IgD-negative memory B cell (primary cell): Measurements from ENCODE around the gene ANKRD35. TPM values are rescaled to one million over a fixed set of nuclear protein-coding genes. Genes with fewer than 3 reads are reported as not detected.

Source experiments
- H3K27ac Mint-ChIP-seq, 3 donors: one replicate each; pipeline ENCODE4 v1.8.0; 2020 to 2022; ENCODE audit warnings: mild to moderate bottlenecking in 3 of 3, mixed read lengths in 3 of 3, moderate library complexity in 1 of 3
- H3K27me3 Mint-ChIP-seq: one replicate; pipeline ENCODE4 v1.8.0; 2021; ENCODE audit warnings: mixed read lengths
- H3K36me3 Mint-ChIP-seq: one replicate; pipeline ENCODE4 v1.8.0; 2020; ENCODE audit warnings: mild to moderate bottlenecking, mixed read lengths
- H3K4me1 Mint-ChIP-seq, 3 donors: one replicate each; pipeline ENCODE4 v1.8.0; 2020 to 2022; ENCODE audit warnings: mixed read lengths in 3 of 3, mild to moderate bottlenecking in 1 of 3
- H3K4me3 Mint-ChIP-seq, 4 donors: one replicate each; pipeline ENCODE4 v1.8.0; 2020 to 2022; ENCODE audit warnings: mild to moderate bottlenecking in 4 of 4, mixed read lengths in 4 of 4, moderate library complexity in 3 of 4
- H3K9me3 Mint-ChIP-seq, 3 donors: one replicate each; pipeline ENCODE4 v1.8.0; 2020 to 2021; ENCODE audit warnings: mixed read lengths in 3 of 3, mild to moderate bottlenecking in 1 of 3
- polyA plus RNA-seq: library from polyadenylated mRNA; unstranded; fragments of 300-500 nt; fragmentation: Illumina TruSeq; gene quantifications from one replicate; pipeline ENCODE4 v1.2.3, GENCODE V29; 2021

Gene ANKRD35
- polyA plus RNA-seq, 1 donor from 2014 or later = not detected

DNA sequence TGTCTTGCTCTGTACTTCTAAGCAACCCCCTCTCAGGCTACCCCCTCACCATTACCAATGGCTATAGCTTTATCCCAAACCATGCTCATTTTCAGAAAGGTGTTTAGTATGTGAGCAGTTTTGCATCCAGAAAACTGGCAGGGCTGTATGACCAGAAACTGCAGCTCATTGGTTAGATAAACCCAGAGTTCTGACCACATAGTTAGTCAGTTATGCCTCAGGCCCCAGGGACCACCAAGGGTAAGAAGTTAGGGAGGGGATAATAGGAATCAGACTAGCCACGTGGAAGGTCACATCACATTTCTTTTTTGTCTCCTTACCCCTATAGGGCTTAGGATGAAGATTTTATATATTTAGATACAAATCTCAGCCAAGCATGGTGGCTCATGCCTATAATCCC is 23.0 kb upstream of the ANKRD35 start:
- H3K9me3 Mint-ChIP-seq = no peaks in the 10 kb centered on the region
- H3K4me1 Mint-ChIP-seq = peaks cover 8 to 11% (median 9%) of the 10 kb centered on the region in 3 donors
- H3K27ac Mint-ChIP-seq = no peak overlapping the region
- H3K36me3 Mint-ChIP-seq = peaks cover 3% of the 10 kb centered on the region
- no peak overlapping the region for H3K4me3 Mint-ChIP-seq
- no peaks in the 10 kb centered on the region for H3K27me3 Mint-ChIP-seq

DNA sequence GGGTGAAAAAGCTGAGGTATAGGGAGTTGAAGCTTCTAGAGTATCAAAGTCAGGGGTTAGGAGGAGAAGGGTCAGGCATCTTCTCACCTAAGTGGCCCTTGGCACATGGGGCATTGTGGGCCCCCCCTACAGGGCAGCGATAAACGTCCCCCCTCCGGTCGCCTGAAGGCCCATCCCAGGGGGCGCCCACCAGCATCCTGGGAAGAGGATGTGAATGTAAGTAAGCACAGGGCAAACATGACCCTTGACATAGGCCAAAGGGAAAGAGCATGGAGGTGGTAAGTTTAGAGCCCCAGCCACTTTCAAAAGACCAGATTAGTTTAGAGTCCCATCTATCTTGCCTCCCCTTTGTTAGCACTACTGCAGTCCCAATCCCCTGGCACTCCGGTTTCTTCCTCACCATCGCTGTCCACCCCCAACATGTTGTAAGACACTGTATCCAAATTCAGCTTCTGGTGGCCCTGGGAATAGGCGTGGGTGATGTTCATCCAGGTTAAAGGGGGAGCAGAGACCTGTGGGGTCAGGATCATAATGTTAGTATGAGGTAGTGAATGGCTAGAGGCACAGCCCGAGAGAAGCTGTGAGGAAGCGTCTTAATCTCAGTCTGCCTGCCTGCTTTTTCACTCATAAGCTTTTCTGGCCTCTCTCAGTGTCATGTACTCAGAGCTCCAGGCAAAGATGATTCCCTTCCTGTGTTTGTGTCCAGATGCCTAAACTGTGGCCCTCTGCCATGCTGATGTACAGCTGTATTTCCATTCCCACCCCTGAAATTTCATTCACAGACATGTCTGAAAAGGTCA is 21.5 kb upstream of the ANKRD35 start:
- no peaks in the 10 kb centered on the region for H3K9me3 Mint-ChIP-seq
- no peak overlapping the region for H3K4me3 Mint-ChIP-seq
- no peak overlapping the region for H3K27ac Mint-ChIP-seq
- peaks cover 3 to 7% (median 5%) of the 10 kb centered on the region in 3 donors for H3K4me1 Mint-ChIP-seq
- no peaks in the 10 kb centered on the region for H3K27me3 Mint-ChIP-seq
- H3K36me3 Mint-ChIP-seq = peaks cover 4% of the 10 kb centered on the region

DNA sequence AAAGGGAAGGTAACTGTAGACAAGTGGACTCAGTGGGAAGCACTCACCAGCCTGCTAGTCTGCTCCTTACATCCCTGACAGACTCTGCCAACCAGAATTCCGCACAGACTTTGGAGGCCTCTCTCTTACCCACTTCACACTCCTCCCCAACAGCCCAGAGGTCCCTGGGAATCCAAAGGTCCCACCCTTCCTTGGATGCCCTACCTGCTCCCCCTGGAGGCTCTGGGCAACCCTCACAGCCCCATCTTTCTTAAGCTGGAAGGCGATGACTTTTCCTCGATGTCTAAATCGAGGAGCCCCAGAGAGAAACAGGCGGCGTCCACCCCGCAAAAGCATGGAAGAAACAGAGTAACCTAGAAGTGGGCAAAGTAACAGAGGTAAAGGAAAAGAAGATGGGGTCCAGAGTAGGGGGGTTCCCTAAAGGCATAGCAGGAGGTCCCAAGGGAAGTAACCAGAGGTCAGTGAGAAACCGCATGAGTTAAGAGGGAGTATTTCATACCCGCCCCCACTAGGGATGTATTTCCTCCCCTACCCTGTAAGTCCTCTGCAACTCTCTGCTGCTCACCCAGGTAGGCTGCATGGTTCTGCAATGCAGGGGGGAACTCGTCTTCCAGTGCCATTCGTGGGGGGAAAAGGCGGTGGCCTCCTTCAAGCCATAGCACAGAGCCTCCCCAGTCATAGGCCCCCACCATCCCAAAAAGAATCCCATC is 15.8 kb upstream of the ANKRD35 start:
- H3K27me3 Mint-ChIP-seq = no peaks in the 10 kb centered on the region
- H3K9me3 Mint-ChIP-seq = no peaks in the 10 kb centered on the region
- H3K4me1 Mint-ChIP-seq = no peaks in the 10 kb centered on the region
- H3K27ac Mint-ChIP-seq = no peak overlapping the region
- H3K36me3 Mint-ChIP-seq = peaks cover 7% of the 10 kb centered on the region
- no peak overlapping the region for H3K4me3 Mint-ChIP-seq

DNA sequence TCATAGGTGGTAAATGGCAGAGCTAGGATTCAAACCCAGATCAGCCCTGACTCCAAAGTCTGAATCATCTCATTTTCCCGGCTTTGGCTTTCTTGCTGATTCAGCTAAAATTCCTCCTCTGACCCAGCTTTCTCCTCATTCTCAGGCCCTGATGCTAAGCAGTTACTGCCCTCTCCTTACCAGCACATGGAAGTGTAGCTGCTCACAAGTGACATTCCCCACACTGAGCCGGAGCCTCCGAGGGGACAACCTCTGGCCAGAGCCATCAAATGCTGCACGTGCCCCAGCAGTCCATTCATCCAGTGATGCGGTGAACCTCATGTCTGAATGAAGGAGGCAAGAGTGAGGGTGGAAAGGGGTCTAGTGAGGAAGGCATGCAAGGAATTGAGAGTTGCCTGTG is 13.1 kb upstream of the ANKRD35 start:
- Mint-ChIP-seq H3K27ac (no peak overlapping the region), H3K27me3 (no peaks in the 10 kb centered on the region), H3K9me3 (no peaks in the 10 kb centered on the region), H3K36me3 (peaks cover 7% of the 10 kb centered on the region), H3K4me1 (no peaks in the 10 kb centered on the region), H3K4me3 (no peak overlapping the region)

DNA sequence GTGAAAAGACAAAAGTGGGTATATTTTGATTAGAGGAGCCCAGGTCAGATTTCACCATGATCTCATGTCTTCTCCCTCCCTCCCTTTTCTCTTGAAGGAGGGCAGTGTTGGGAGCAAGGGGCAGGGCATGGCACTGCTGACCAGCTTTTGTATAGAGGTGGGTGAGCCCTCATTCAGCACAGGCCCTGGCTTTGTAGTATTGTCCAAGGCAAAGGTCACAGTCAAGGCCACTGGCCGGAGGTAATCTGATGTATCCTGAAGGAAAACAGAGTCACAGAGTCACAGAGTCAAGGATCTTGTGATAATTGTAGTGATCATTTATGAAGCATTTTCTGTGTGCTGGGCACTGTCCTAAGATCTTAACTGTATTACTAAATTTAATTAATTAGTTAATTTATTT is 12.3 kb upstream of the ANKRD35 start:
- H3K4me1 Mint-ChIP-seq = no peaks in the 10 kb centered on the region
- H3K9me3 Mint-ChIP-seq = no peaks in the 10 kb centered on the region
- no peak overlapping the region for H3K4me3 Mint-ChIP-seq
- no peak overlapping the region for H3K27ac Mint-ChIP-seq
- no peaks in the 10 kb centered on the region for H3K27me3 Mint-ChIP-seq
- peaks cover 7% of the 10 kb centered on the region for H3K36me3 Mint-ChIP-seq

DNA sequence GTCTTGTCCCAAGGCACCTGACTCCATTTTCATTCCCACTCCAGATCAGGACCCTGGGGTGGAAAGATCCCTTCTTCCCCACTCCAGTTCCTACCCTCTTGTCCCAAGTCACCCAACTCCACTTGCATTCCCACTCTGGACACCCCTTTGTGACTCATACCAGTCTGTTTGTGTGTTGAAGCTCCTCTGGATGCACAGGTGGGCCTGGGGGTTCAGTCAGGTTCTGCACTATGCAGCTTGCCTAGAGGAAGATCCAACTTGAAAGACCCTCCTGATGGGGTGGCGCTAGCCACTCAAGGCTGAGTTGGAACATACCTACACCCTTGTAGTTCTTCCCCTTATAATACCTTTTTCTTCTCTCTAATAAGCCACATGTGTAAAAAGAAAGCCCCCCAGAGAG is 9.8 kb upstream of the ANKRD35 start:
- no peak overlapping the region for H3K4me3 Mint-ChIP-seq
- no peaks in the 10 kb centered on the region for H3K27me3 Mint-ChIP-seq
- H3K4me1 Mint-ChIP-seq = no peaks in the 10 kb centered on the region
- H3K36me3 Mint-ChIP-seq = peaks cover 4% of the 10 kb centered on the region
- H3K27ac Mint-ChIP-seq = no peak overlapping the region
- no peaks in the 10 kb centered on the region for H3K9me3 Mint-ChIP-seq

DNA sequence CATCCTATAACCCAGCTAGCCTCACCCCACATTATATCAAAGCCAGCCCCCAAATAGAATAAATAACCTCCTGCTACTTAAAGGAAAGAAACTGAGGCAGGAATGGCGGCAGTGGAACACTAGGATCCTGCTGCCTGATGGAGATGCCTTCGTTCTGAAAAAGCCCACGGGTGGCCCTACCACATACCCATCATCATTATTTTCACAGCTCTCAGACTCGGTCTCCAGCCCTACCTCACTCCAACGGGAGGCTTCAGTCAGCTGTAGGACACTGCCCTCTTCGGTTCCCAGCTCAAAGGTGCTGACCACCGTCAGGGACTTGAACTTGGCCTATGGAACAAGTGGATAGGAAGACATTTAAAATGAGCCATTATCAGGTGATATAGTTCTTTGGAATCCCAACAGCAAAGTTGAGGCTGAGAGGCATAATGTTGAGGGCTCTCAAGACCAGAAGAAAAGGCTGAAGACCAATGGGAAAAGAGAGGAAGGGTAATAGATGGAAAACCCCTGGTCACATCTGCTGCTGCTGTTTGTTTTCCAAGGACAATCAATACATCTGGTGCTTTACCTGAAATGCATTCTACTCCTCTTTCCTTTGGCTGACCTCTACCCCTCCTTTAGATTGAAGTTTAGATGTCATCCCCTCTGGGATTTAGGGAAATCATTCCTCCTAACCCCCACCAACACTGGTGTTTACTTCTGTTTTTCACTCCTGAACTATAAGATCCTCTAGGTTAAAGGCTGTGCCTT is 7.8 kb upstream of the ANKRD35 start:
- peaks cover 3% of the 10 kb centered on the region for H3K36me3 Mint-ChIP-seq
- no peak overlapping the region for H3K4me3 Mint-ChIP-seq
- no peaks in the 10 kb centered on the region for H3K9me3 Mint-ChIP-seq
- no peak overlapping the region for H3K27ac Mint-ChIP-seq
- no peaks in the 10 kb centered on the region for H3K4me1 Mint-ChIP-seq
- H3K27me3 Mint-ChIP-seq = no peaks in the 10 kb centered on the region

DNA sequence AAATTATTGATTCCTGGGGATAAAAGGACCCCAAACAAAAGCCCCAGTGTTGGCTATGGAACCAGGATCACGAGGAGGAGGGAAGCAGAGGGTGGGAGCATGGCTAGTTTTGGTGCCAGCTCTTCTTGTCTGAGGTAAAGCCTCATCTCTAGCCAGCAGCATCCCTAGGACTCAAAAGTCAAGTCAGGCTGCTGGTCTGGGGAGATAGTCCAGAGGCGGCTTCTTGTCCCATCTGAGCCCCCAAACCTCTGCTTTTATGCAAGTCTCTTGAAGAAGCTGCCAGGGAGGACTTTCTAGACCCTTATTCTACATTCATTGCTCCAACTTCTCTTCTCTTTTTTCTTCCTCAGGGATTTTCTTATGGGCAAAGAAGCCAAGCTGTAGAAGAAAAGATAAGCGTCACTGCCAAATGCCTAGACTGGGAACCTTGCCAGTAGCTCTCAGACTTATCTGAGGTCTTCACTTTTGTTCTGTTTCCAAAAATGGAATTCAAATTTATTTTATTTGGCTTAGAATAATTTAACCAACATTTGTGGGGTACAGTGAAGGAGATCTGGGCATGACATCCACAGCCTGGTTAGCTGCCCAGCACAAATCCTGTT is 6.9 kb upstream of the ANKRD35 start:
- H3K4me1 Mint-ChIP-seq = no peaks in the 10 kb centered on the region
- H3K27me3 Mint-ChIP-seq = no peaks in the 10 kb centered on the region
- no peaks in the 10 kb centered on the region for H3K36me3 Mint-ChIP-seq
- no peak overlapping the region for H3K4me3 Mint-ChIP-seq
- H3K27ac Mint-ChIP-seq = no peak overlapping the region
- no peaks in the 10 kb centered on the region for H3K9me3 Mint-ChIP-seq

DNA sequence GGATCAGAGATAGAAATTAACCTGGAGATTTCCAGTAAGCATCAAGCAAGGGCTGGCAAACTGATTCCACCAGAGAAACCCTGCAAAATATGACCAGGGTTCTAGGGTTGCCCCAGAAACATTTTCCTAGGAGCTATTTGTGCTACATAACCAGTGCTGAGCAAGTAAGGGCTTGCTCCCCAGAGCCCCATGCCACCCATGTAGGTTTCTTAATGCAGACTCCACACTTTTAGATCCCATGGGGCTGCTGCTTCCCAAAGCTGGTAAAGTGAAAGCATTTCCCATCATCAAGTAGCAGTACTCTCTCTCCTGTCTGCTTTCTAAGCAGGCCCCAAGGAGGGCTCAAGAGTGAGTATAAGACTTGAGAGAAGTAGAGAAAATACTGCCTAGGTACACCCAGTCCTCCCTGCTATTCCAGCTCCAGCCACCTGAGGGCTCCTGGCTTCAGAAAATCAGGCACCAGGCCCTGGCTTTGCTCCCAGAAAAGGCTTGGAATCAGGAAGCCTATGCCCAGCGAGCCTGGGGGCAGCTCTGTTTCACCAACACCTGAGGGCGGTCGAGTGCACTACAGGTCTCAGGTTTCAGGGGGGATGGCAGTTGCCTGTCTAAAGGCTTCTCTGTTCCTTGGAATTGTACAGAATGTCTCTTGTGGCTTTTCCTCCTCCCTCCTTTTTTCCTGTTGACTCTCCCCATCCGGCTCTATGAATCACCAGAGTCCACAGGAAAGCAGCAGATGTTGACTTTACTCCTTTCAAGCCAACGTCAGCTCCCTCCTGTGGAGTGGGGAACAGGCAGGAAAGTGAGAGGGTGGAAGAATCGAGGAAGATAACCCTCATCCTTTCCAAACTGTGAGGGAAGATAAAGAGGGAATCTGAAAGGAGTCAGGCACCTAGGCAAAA is 6.2 kb upstream of the ANKRD35 start:
- Mint-ChIP-seq H3K4me3 (no peak overlapping the region), H3K27ac (no peak overlapping the region), H3K9me3 (no peaks in the 10 kb centered on the region), H3K4me1 (peaks cover 0 to under 1% (median 0%) of the 10 kb centered on the region in 3 donors), H3K36me3 (no peaks in the 10 kb centered on the region), H3K27me3 (no peaks in the 10 kb centered on the region)

DNA sequence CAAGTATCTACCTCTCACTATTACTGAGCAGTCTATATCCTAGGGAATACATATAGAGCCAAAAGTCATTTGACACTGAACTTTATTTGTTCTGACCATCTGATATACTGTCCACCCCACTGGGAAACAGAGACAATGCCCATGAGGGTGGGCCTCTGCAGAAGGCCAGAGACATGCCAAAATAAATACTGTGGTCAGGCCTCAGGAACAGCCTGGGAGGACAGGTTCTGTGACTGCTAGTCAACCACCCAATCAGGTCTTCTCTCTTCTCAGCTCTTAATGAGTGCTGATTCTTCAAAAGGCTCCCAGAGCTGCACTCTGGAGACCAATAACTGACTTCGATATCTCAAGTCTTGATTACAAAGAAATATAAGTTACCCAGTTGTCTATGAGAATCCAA is 5.5 kb upstream of the ANKRD35 start:
- Mint-ChIP-seq H3K9me3 (no peaks in the 10 kb centered on the region), H3K4me1 (peaks cover 0 to 3% (median 1%) of the 10 kb centered on the region in 3 donors), H3K36me3 (no peaks in the 10 kb centered on the region), H3K27ac (no peak overlapping the region), H3K4me3 (no peak overlapping the region), H3K27me3 (no peaks in the 10 kb centered on the region)

DNA sequence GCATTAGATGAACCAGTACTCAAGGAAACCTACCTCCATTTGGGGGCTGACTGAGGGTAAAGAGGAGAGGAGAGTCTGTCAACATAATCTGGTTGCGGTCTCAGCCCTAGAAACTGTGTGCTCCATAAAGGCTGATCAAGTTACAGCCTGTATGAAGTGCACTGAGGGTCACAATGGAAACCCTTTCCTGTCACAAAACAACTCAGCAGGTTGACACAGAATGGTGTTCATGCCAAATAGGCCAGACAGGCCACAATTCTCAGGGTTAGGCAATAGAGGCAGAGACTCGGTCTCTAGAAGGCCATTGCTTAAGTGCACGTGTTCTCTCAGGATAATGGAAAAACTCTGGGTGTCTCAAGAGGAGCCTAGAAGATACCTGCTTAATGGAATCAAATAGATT is 4.1 kb upstream of the ANKRD35 start:
- H3K27ac Mint-ChIP-seq = no peak overlapping the region
- no peak overlapping the region for H3K4me3 Mint-ChIP-seq
- peaks cover 2% of the 10 kb centered on the region for H3K27me3 Mint-ChIP-seq
- H3K9me3 Mint-ChIP-seq = no peaks in the 10 kb centered on the region
- peaks cover 0 to 12% (median 8%) of the 10 kb centered on the region in 3 donors for H3K4me1 Mint-ChIP-seq
- H3K36me3 Mint-ChIP-seq = no peaks in the 10 kb centered on the region

DNA sequence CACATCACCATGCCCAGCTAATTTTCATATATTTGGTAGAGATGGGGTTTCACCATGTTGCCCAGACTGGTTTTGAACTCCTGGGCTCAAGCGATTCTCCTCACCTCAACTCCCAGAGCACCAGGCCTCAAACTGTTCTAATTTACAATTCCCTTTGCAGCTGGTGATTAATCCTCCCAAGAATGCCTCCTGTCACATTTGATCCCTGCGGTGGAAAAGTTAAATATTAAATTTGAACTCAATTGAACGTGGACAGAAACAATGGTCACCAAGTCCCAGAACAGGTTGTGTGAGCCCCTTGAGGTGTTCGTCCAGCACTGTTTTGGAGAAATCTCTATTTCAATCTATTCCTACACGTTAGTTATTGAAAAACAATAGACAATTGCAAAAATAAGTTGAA is 2.0 kb upstream of the ANKRD35 start:
- H3K36me3 Mint-ChIP-seq = no peaks in the 10 kb centered on the region

DNA sequence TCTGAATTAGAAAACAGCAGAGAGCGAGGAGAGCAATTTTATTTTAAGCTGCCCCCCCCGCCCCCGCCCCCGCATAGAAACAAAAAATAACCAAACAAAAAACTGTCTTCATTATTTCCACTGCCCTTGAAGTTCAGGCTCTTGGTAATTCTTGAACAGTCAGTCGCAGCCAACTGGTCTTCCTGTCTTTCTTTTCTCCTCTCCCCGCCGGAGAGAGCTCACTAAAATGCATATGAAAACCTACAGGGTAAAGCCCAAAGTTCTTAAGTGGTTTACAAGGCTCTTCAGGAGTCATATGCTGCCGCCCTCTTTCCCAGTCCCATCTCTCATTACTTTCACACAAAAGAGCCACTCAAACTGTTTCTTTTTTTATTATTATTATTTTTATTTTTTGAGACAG is 1.1 kb upstream of the ANKRD35 start:
- no peaks in the 10 kb centered on the region for H3K36me3 Mint-ChIP-seq

More for the DNA sequence above, 2.0 kb upstream of the ANKRD35 start:
- Mint-ChIP-seq H3K27ac (no peak overlapping the region), H3K27me3 (peaks cover 7% of the 10 kb centered on the region), H3K4me3 (peak overlapping the region in 1 of 4 donors; percentile 21), H3K9me3 (no peaks in the 10 kb centered on the region), H3K4me1 (peaks cover 0 to 12% (median 10%) of the 10 kb centered on the region in 3 donors)

DNA sequence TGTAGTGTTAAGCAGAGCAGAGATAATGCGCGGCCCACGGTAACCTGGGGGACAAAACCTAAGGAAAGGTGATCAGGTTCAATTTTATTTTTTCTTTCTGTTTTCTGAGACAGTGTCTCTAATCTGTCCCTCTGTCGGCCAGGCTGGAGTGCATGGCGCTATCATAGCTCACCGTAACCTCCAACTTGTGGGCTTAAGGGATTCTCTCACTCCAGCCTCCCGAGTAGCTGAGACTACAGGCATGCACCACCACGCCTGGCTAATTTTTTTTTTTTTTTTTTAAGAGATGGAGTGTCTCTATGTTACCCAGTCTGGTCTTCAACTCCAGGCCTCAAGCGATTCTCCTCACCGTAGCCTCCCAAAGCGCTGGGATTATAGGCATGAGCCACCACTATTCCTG is 724 bp upstream of the ANKRD35 start:
- Mint-ChIP-seq H3K27me3 (peaks cover 7% of the 10 kb centered on the region), H3K9me3 (no peaks in the 10 kb centered on the region), H3K4me1 (peaks cover 0 to 12% (median 10%) of the 10 kb centered on the region in 3 donors), H3K36me3 (no peaks in the 10 kb centered on the region), H3K27ac (no peak overlapping the region), H3K4me3 (peak overlapping the region; percentile 74 to 93 (median 88))

More for the DNA sequence above, 1.1 kb upstream of the ANKRD35 start:
- Mint-ChIP-seq H3K9me3 (no peaks in the 10 kb centered on the region), H3K27me3 (peaks cover 7% of the 10 kb centered on the region), H3K4me1 (peaks cover 0 to 12% (median 10%) of the 10 kb centered on the region in 3 donors), H3K4me3 (peak overlapping the region; percentile 21 to 88 (median 68)), H3K27ac (no peak overlapping the region)
